Uterus (tissue), 4 donors: ENCODE measurements around the gene ARHGEF4. TPM values are rescaled to one million over a fixed set of nuclear protein-coding genes. Genes with fewer than 3 reads are reported as not detected.

Source experiments
- DNase-seq, 2 donors: peaks; one replicate each; pipeline ENCODE4 v3.0.0-alpha.2; 2019 to 2020
- H3K27ac ChIP-seq, 2 donors: fragments of 200-600 bp; sonication (generic); 1 replicate in 1 of 2; 2 replicates in 1 of 2; pipeline ENCODE4 v1.5.1; 2016 to 2018
- H3K27me3 ChIP-seq, 2 donors: fragments of 200-600 bp; sonication (generic); one replicate each; pipeline ENCODE4 v1.5.1; 2018 to 2019; ENCODE audit warnings: control low read depth in 1 of 2
- H3K36me3 ChIP-seq, 2 donors: fragments of 200-600 bp; sonication (generic); one replicate each; pipeline ENCODE4 v1.5.1; 2019; ENCODE audit warnings: control low read depth in 1 of 2
- H3K4me1 ChIP-seq, 2 donors: fragments of 200-600 bp; sonication (generic); one replicate each; pipeline ENCODE4 v1.5.1; 2018 to 2019; ENCODE audit warnings: control low read depth in 1 of 2
- H3K4me3 ChIP-seq, 2 donors: fragments of 200-600 bp; sonication (generic); 1 replicate in 1 of 2; 2 replicates in 1 of 2; pipeline ENCODE4 v1.5.1; 2018 to 2019; ENCODE audit warnings: mild to moderate bottlenecking in 1 of 2
- H3K9me3 ChIP-seq, 2 donors: fragments of 200-600 bp; sonication (generic); one replicate each; pipeline ENCODE4 v1.5.1; 2019; ENCODE audit warnings: control low read depth in 1 of 2
- POLR2A ChIP-seq, 2 donors: fragments of 450-650 bp; IDR thresholded peaks; one replicate each; pipeline ENCODE4 v1.6.1; 2016; ENCODE audit warnings: antibody characterized with exemption in 2 of 2, mild to moderate bottlenecking in 1 of 2, moderate library complexity in 1 of 2
- intact Hi-C: fragments of 100-400 bp; cut with DNase I; formaldehyde crosslinking; loops from one replicate; pipeline ENCODE4 v1.15.1; 2023; ENCODE audit warnings: low total_unique reads
- total RNA-seq, 4 donors: library from RNA; depleted of rRNA in 3 of 4; stranded (reverse); fragments of >200 nt in 3 of 4; gene quantifications; one replicate each; pipeline versions ENCODE4 v1.1.0 to v1.2.4, GENCODE V29; 2014 to 2023
- TF ChIP-seq, protein P1 (sequence below), 4 experiments: fragments of 200-600 bp in 2 of 4; fragments of 450-650 bp in 2 of 4; sonication (generic) in 2 of 4; IDR thresholded peaks; one replicate each; pipeline ENCODE4 v1.5.1; 2016 to 2019; ENCODE audit warnings: antibody characterized with exemption in 4 of 4, mild to moderate bottlenecking in 2 of 4, moderate library complexity in 1 of 4
- donor health status: DM: yes; HTN: yes; CAD: no.

Gene ARHGEF4
- total RNA-seq, 4 donors from 2014 or later, result 1.8 to 26.2 (median 9.6) TPM

DNA sequence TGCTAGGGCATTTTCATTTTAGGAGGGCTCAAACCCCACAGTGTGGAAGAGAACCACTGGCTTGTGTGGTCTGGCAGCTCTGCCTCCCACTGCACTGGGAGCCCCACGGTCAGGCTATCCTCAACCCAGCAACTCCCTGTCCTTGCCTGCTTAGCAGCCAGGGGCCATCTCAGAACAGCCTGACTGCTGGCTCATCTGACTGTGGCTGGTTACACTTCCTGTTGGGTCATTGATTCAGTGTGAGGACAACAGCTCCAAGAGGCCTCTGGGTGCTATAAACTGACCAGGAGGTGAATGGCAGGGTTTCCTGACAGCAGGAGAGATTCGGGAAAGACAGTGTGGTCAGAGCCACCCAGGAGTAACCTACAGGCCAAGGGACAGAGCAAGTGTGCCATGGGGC, 41.3 kb upstream of the ARHGEF4 start:
- no peaks in the 10 kb centered on the region for H3K36me3 ChIP-seq
- no peak for TF ChIP-seq POLR2A (IDR thresholded peaks at IDR 0.05)
- TF ChIP-seq, protein P1, sequence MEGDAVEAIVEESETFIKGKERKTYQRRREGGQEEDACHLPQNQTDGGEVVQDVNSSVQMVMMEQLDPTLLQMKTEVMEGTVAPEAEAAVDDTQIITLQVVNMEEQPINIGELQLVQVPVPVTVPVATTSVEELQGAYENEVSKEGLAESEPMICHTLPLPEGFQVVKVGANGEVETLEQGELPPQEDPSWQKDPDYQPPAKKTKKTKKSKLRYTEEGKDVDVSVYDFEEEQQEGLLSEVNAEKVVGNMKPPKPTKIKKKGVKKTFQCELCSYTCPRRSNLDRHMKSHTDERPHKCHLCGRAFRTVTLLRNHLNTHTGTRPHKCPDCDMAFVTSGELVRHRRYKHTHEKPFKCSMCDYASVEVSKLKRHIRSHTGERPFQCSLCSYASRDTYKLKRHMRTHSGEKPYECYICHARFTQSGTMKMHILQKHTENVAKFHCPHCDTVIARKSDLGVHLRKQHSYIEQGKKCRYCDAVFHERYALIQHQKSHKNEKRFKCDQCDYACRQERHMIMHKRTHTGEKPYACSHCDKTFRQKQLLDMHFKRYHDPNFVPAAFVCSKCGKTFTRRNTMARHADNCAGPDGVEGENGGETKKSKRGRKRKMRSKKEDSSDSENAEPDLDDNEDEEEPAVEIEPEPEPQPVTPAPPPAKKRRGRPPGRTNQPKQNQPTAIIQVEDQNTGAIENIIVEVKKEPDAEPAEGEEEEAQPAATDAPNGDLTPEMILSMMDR (IDR thresholded peaks at IDR 0.05), result no peak
- H3K27me3 ChIP-seq, result no peaks in the 10 kb centered on the region
- DNase-seq, result no peak
- intact Hi-C loops, result no loop called here
- no peak overlapping the region for H3K4me3 ChIP-seq
- no peaks in the 10 kb centered on the region for H3K9me3 ChIP-seq
- no peaks in the 10 kb centered on the region for H3K4me1 ChIP-seq
- no peak overlapping the region for H3K27ac ChIP-seq

DNA sequence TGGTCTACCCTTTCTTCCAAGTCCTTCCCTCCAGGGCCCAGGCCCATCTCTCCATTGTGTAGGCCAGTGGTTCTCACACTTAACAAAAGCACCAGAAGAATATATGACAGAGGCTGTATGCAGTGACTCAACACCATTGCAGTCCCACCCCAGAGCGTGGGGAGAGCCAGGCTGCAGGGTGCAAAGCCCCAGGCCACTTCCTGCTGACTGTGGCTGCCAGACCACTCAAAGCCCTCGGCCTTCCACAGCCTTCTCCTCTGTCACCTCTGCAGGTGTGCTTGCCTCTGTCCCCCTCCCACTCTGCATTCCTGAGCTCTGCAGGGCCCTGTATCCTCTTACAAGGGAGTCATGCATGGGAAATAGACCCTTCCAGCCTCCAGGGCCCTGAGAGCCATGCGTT, 40.4 kb upstream of the ARHGEF4 start:
- intact Hi-C loops, result no loop called here
- Histone ChIP-seq H3K27me3 (no peaks in the 10 kb centered on the region), H3K4me1 (no peaks in the 10 kb centered on the region), H3K36me3 (no peaks in the 10 kb centered on the region), H3K9me3 (no peaks in the 10 kb centered on the region), H3K27ac (no peak overlapping the region), H3K4me3 (no peak overlapping the region)
- TF ChIP-seq, protein P1 (IDR thresholded peaks at IDR 0.05), result no peak
- no peak for TF ChIP-seq POLR2A (IDR thresholded peaks at IDR 0.05)
- no peak for DNase-seq

DNA sequence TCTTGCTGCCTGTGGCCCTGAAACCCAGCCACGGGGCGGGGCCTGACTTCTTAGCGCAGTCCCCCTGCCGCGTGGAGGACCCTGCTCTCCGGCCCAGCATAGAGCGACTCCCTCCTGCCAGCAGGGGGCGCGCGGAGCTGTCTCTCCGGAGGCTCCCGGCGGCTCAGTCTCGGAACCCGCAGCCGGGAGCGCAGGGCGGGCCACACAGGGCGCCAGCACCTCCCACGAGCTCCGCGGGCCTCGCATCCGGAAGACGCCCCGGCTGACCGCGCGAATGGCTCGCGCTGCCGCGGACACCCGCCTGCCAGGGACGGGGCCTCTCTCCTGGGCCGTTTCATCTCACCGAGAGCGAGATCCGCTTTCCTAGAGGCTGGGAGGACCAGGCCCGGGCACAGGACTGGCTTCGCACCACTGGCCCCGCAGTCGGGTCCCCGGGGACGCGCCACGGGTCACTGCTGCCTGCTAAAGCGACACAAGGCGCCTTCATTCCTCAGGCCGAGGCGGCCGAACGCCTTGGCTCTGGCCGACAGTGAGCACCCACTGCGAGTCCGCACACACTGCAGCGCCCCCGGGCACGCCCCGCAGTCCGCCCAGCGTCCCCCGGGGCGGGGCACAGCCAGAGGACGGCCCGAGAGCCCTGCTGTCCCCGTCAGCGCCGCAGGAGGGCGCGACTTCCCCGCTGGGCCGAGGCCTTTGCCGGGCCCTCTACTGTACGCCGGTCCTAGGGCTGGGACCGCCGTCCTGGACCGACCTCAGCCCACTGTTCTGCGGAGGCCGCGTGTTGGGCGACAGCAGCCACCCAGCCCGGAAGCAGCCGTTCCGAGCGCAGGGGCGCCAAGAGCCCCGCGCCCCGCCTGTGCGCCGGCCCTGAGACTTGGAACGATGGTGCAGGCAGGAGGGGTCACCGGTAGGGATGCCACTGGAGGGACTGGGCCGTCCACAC, 39.0 kb upstream of the ARHGEF4 start:
- no peaks in the 10 kb centered on the region for H3K4me1 ChIP-seq
- no peaks in the 10 kb centered on the region for H3K9me3 ChIP-seq
- peak; percentile 83 to 86 for DNase-seq
- H3K27ac ChIP-seq, result peak overlapping the region; percentile 71 to 88
- no peaks in the 10 kb centered on the region for H3K27me3 ChIP-seq
- TF ChIP-seq POLR2A (IDR thresholded peaks at IDR 0.05), result peak in 1 of 2 donors; percentile 47
- TF ChIP-seq, protein P1 (IDR thresholded peaks at IDR 0.05), result peak; percentile 72 to 93 (median 90)
- peak overlapping the region; percentile 40 to 57 for H3K4me3 ChIP-seq
- intact Hi-C loops, result no loop called here
- H3K36me3 ChIP-seq, result no peaks in the 10 kb centered on the region

DNA sequence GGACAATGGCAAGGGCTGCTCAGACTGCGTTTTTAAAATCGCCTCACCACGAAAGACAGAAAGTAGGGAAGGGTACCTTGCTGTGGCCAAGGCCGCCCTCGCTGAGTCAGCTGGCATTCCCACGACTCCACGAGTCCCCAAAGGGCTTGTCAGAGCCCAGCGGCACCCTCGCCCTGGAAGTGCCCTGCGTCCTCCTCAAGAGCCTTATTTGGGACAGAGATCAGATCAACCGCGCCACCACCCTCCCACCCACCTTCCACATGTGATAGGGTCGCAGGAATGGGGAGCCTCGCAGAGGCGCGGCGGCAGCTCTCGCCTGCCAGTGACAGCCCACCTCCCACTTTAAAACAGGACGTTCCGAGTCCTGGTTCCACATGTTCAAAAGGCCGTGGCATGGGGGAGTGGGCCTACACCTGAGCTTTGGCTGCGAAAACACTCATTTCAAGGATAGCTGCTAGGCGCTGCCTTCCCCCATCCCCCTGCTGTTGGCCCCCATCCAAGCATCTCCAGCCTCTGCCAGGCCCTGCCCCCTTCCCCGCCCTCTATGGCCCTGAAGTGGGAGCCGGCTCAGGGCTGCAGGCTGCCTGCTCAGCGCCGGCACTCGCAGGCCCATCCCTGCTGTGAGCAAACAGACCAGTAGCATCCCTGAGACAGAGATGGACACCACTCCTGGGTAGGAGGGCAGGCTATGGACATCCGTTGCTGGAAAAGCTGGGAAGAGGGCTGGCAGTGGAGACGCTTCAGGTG, 38.1 kb upstream of the ARHGEF4 start:
- Histone ChIP-seq H3K27me3 (no peaks in the 10 kb centered on the region), H3K36me3 (no peaks in the 10 kb centered on the region), H3K9me3 (no peaks in the 10 kb centered on the region), H3K4me1 (no peaks in the 10 kb centered on the region), H3K27ac (peak overlapping the region; percentile 71 to 88), H3K4me3 (peak overlapping the region; percentile 40 to 57)
- TF ChIP-seq POLR2A (IDR thresholded peaks at IDR 0.05), result no peak
- TF ChIP-seq, protein P1 (IDR thresholded peaks at IDR 0.05), result no peak
- intact Hi-C loops, result no loop called here
- peak; percentile 31 to 50 for DNase-seq

DNA sequence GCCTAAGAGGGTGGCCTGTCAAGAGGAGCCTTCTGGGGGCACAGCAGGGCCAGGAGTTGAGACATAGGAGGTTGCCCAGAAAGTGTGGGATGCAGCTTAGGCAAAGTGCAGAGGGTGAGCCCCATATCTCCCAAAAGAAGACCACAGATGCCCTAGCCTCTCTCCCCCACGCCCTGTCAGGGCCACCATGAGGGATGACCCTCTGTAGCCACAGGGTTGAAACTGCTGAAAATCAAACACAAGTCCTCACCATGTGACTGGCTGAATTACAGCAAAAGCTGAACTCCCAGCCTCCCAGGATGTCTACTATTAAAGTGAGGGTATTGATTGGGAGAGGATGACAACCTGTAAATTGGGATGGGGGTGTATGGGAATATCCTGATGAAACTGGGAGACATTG, 37.4 kb upstream of the ARHGEF4 start:
- Histone ChIP-seq H3K4me1 (no peaks in the 10 kb centered on the region), H3K36me3 (no peaks in the 10 kb centered on the region), H3K4me3 (no peak overlapping the region), H3K27me3 (no peaks in the 10 kb centered on the region), H3K9me3 (no peaks in the 10 kb centered on the region), H3K27ac (no peak overlapping the region)
- no peak for DNase-seq
- TF ChIP-seq, protein P1 (IDR thresholded peaks at IDR 0.05), result no peak
- no peak for TF ChIP-seq POLR2A (IDR thresholded peaks at IDR 0.05)
- intact Hi-C loops, result no loop called here
